PC-9 (cell line): ENCODE results near the gene FERMT3. TPM values are rescaled to one million over a fixed set of nuclear protein-coding genes. Genes with fewer than 3 reads are reported as not detected.

Source experiments
- BruUV-seq: library from RNA; stranded (reverse); fragments of 400-500 nt; replicated peaks from 2 replicates; lab custom pipeline; 2021; lab: Mats Ljungman, UMichigan
- CTCF ChIA-PET: fragments of 300-600 bp; sonication (Branson Sonifier 250); formaldehyde crosslinking; loops from one replicate; lab custom pipeline; 2022; ENCODE audit warnings: antibody characterized with exemption; lab: Charles Lee
- POLR2A ChIA-PET: fragments of 300-600 bp; sonication (Branson Sonifier 250); formaldehyde crosslinking; loops from one replicate; lab custom pipeline; 2022; ENCODE audit warnings: antibody characterized with exemption; ENCODE audit not compliant: unreplicated experiment; lab: Charles Lee
- DNase-seq, 2 experiments: peaks; one replicate each; pipeline versions ENCODE4 v3.0.0 to v3.0.0-alpha.2; 2015 to 2022; ENCODE audit warnings: mixed read lengths in 1 of 2
- H2AFZ ChIP-seq: fragments of 200-600 bp; sonication (generic); 2 replicates; pipeline ENCODE4 v1.8.1; 2017; ENCODE audit warnings: antibody characterized with exemption
- H3F3A ChIP-seq: fragments of 200-600 bp; sonication (generic); 2 replicates; pipeline ENCODE4 v1.8.1; 2017; ENCODE audit warnings: antibody characterized with exemption, mild to moderate bottlenecking, low read depth; ENCODE audit not compliant: insufficient read depth
- H3K27ac ChIP-seq: fragments of 200-600 bp; sonication (generic); 2 replicates; pipeline ENCODE4 v1.6.1; 2016; ENCODE audit warnings: mixed run types
- H3K27me3 ChIP-seq: fragments of 200-600 bp; sonication (generic); 2 replicates; pipeline ENCODE4 v1.6.1; 2016; ENCODE audit warnings: low read depth, mixed run types; ENCODE audit not compliant: insufficient read depth
- H3K36me3 ChIP-seq: fragments of 200-600 bp; sonication (generic); 2 replicates; pipeline ENCODE4 v1.6.1; 2016; ENCODE audit warnings: low read depth, mixed run types
- H3K4me1 ChIP-seq: fragments of 200-600 bp; sonication (generic); replicated peaks from 2 replicates; pipeline ENCODE4 v1.6.1; 2016; ENCODE audit warnings: mixed run types; ENCODE audit not compliant: insufficient read depth
- H3K4me2 ChIP-seq: fragments of 200-600 bp; sonication (generic); 2 replicates; pipeline ENCODE4 v1.6.1; 2017; ENCODE audit warnings: mixed run types
- H3K4me3 ChIP-seq: fragments of 200-600 bp; sonication (generic); 2 replicates; pipeline ENCODE4 v1.6.1; 2016; ENCODE audit warnings: mixed run types
- H3K79me2 ChIP-seq: fragments of 200-600 bp; sonication (generic); 2 replicates; pipeline ENCODE4 v1.6.1; 2017; ENCODE audit warnings: low read depth, mixed run types
- H3K9me2 ChIP-seq: fragments of 200-600 bp; sonication (generic); 2 replicates; pipeline ENCODE4 v1.8.1; 2017; ENCODE audit warnings: mild to moderate bottlenecking; ENCODE audit not compliant: insufficient read depth
- H3K9me3 ChIP-seq: fragments of 200-600 bp; sonication (generic); 2 replicates; pipeline ENCODE4 v1.8.1; 2016; ENCODE audit warnings: low read depth; ENCODE audit not compliant: insufficient read depth
- H4K20me1 ChIP-seq: fragments of 200-600 bp; sonication (generic); 2 replicates; pipeline ENCODE4 v1.8.1; 2017; ENCODE audit not compliant: insufficient read depth
- EZH2 ChIP-seq: fragments of 200-600 bp; sonication (generic); IDR thresholded peaks from 2 replicates; pipeline ENCODE4 v1.8.0; 2017; ENCODE audit warnings: antibody characterized with exemption, low read depth
- intact Hi-C: fragments of 100-400 bp; cut with micrococcal nuclease; formaldehyde crosslinking; loops from one replicate; pipeline ENCODE4 v1.10.0; 2022; ENCODE audit not compliant: unreplicated experiment
- total RNA-seq: library from RNA; stranded (reverse); gene quantifications from 2 replicates; pipeline ENCODE4 v1.2.3, GENCODE V29; 2021
- TF ChIP-seq, protein P1 (sequence below): fragments of 200-600 bp; sonication (generic); conservative IDR thresholded peaks from 2 replicates; pipeline ENCODE4 v1.6.1; 2017; ENCODE audit warnings: mixed run types, antibody characterized with exemption, mild to moderate bottlenecking, moderate library complexity

Gene FERMT3
- total RNA-seq, 1 experiment from 2014 or later = 5.0 TPM

DNA sequence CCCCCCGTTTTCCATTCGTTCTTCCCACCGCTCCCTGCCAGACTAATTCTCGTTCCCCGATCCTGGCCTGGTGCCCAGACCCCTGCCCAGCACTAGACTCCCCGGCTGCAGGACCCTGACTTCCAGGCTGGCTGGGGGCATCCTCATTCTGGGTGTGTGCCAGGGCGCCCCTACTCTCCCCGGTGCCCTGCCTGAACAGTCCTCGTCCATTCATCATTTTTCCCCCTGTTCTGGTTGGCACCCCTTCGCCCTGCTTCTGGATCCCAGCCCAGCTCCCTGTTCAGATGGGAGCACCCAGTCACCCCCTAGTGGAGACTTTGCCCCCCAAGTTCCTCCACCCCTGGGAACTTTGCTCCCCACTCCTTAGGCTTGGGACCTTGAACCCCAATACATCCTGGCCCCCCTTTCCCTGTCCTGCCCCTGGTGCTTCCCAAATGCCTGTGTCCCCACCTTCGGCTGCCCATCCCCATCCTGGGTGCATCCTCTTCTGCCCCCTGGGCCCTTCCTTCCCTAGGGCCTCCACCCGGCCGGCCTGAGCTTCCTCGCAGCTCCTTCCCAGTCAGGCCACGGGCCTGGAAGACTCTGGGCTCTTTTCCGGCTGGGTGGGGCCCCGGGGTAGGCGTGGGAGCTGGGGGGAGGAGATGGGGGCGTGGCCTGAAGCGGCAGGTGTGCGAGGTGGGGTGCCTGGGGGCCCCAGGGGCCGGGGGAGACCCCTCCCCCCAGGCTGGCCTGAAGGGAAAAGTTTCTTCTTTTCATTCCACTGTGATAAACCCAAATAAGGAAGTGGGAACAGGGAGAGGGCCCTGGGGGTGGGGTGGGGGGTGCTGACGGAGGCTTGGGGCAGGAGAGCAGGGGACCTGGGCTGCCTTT, 45.7 kb downstream of the FERMT3 start:
- intact Hi-C loops = loop anchor here (1.0 kb wide), 2 partner anchors 48 to 49 kb away; no protein-coding TSS in a partner anchor
- ChIA-PET POLR2A (interaction anchor here (0.5 to 0.7 kb wide), 6 partner anchors 15 to 29 kb away, joined by 3 to 11 read pairs (median 6); no protein-coding TSS in a partner anchor), CTCF (interaction anchor here (0.6 to 1.3 kb wide), 9 partner anchors 17 to 688 kb away, joined by 3 to 22 read pairs (median 4); no protein-coding TSS in a partner anchor)
- Histone ChIP-seq H3F3A (peaks cover 41% of the 10 kb centered on the region), H3K36me3 (0 out of 2 replicates have a peak, but pooled peaks cover 5% of the 10 kb centered on the region), H3K4me3 (peak overlapping the region; percentile 88), H4K20me1 (peaks cover 9% of the 10 kb centered on the region; the same call in 1 of the 2 replicates), H3K4me2 (peak overlapping the region; percentile 99), H3K4me1 (peaks cover 5% of the 10 kb centered on the region; the same call in 1 of the 2 replicates), H3K27me3 (no peaks in the 10 kb centered on the region), H3K9me2 (no peaks in the 10 kb centered on the region), H3K27ac (no peak overlapping the region), H3K79me2 (peaks cover 14% of the 10 kb centered on the region), H3K9me3 (no peaks in the 10 kb centered on the region), H2AFZ (peak overlapping the region; percentile 80)
- no peak for TF ChIP-seq EZH2
- TF ChIP-seq, protein P1, sequence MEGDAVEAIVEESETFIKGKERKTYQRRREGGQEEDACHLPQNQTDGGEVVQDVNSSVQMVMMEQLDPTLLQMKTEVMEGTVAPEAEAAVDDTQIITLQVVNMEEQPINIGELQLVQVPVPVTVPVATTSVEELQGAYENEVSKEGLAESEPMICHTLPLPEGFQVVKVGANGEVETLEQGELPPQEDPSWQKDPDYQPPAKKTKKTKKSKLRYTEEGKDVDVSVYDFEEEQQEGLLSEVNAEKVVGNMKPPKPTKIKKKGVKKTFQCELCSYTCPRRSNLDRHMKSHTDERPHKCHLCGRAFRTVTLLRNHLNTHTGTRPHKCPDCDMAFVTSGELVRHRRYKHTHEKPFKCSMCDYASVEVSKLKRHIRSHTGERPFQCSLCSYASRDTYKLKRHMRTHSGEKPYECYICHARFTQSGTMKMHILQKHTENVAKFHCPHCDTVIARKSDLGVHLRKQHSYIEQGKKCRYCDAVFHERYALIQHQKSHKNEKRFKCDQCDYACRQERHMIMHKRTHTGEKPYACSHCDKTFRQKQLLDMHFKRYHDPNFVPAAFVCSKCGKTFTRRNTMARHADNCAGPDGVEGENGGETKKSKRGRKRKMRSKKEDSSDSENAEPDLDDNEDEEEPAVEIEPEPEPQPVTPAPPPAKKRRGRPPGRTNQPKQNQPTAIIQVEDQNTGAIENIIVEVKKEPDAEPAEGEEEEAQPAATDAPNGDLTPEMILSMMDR = peak; percentile 61
- peak in 1 of 2 experiments; percentile 76 for DNase-seq
- TSS peak; percentile 16 for BruUV-seq

DNA sequence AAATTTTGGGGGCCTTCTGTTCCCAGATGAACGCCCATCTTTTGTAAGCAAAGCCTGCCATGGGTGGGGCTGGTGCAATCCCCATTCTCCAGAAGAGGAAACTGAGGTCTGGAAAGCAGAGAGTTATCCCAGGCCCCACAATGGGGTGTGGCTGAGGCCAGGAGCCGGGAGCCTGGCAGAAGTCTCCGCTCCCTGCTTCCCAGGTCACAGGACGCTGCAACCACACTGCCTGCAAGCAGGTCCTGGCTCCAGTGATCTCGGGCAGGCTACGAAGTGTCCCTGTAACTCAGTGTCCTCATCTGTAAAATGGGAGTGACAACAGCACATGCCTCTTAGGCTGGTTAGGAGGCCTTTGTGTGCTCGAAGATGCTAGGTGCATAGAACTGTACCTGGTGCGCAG, 46.5 kb downstream of the FERMT3 start:
- H3K27me3 ChIP-seq = no peaks in the 10 kb centered on the region
- TF ChIP-seq, protein P1 = no peak
- TF ChIP-seq EZH2 = no peak
- H3K4me2 ChIP-seq = peak overlapping the region; percentile 99; the same call in 1 of the 2 replicates
- no peak overlapping the region for H3K27ac ChIP-seq
- BruUV-seq = TSS peak; percentile 1
- H4K20me1 ChIP-seq = peaks cover 9% of the 10 kb centered on the region; the same call in 1 of the 2 replicates
- no peak for DNase-seq
- POLR2A ChIA-PET = interaction anchor here (0.7 kb wide), 1 partner anchor 29 kb away, joined by 6 read pairs; no protein-coding TSS in a partner anchor
- peaks cover 14% of the 10 kb centered on the region for H3K79me2 ChIP-seq
- CTCF ChIA-PET = interaction anchor here (0.6 to 1.3 kb wide), 2 partner anchors 48 to 50 kb away, joined by 9 to 22 read pairs; no protein-coding TSS in a partner anchor
- intact Hi-C loops = no loop called here
- H3K9me2 ChIP-seq = no peaks in the 10 kb centered on the region
- H3K4me3 ChIP-seq = peak overlapping the region; percentile 88; the same call in 1 of the 2 replicates
- no peaks in the 10 kb centered on the region for H3K9me3 ChIP-seq
- H3K4me1 ChIP-seq = no peaks in the 10 kb centered on the region; the same call in 1 of the 2 replicates
- no peak overlapping the region for H2AFZ ChIP-seq
- H3F3A ChIP-seq = peaks cover 34% of the 10 kb centered on the region
- H3K36me3 ChIP-seq = 0 out of 2 replicates have a peak, but pooled peaks cover 5% of the 10 kb centered on the region

DNA sequence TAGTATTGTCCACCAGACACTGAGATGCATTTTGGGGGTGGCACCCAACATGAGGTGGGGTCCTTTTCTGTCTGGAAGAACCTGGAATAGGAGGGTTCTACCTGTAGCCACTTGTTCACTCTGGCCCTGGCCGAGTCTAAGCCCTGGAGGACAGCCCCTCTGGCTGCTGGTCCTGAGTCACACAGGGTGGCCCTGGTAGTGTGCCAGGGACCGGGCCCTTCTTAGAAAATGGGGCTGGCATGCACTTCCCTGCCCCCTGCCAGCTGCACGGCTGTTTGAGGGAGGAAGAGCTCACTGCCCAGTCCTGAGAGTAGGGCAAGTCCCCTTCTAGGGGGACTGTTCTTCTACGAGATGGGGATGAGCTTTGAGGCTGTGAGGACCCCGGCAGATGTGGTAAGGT, 47.0 kb downstream of the FERMT3 start:
- Histone ChIP-seq H3K27me3 (no peaks in the 10 kb centered on the region), H3K27ac (no peak overlapping the region), H3F3A (peaks cover 30% of the 10 kb centered on the region), H3K4me2 (no peak overlapping the region), H3K4me1 (no peaks in the 10 kb centered on the region; the same call in 1 of the 2 replicates), H3K9me2 (no peaks in the 10 kb centered on the region), H4K20me1 (peaks cover 9% of the 10 kb centered on the region; the same call in 1 of the 2 replicates), H3K36me3 (0 out of 2 replicates have a peak, but pooled peaks cover 5% of the 10 kb centered on the region), H3K4me3 (no peak overlapping the region), H3K9me3 (no peaks in the 10 kb centered on the region), H3K79me2 (peaks cover 14% of the 10 kb centered on the region), H2AFZ (no peak overlapping the region)
- intact Hi-C loops = no loop called here
- TF ChIP-seq EZH2 = no peak
- TF ChIP-seq, protein P1 = no peak
- no peak for DNase-seq
- POLR2A ChIA-PET = no interaction called here
- CTCF ChIA-PET = interaction anchor here (0.6 to 0.7 kb wide), 2 partner anchors 406 to 1481 kb away, joined by 3 read pairs; no protein-coding TSS in a partner anchor
- no TSS peak for BruUV-seq
